ENCODE measurements around the gene CCDC124. TPM values are rescaled to one million over a fixed set of nuclear protein-coding genes. Genes with fewer than 3 reads are reported as not detected.

The CCDC124 gene
- total RNA-seq, 1 donor from 2014 or later = 59.7 TPM

- H3K27me3 ChIP-seq = peaks cover 80% of the 10 kb centered on the region
- TF ChIP-seq, protein P1, sequence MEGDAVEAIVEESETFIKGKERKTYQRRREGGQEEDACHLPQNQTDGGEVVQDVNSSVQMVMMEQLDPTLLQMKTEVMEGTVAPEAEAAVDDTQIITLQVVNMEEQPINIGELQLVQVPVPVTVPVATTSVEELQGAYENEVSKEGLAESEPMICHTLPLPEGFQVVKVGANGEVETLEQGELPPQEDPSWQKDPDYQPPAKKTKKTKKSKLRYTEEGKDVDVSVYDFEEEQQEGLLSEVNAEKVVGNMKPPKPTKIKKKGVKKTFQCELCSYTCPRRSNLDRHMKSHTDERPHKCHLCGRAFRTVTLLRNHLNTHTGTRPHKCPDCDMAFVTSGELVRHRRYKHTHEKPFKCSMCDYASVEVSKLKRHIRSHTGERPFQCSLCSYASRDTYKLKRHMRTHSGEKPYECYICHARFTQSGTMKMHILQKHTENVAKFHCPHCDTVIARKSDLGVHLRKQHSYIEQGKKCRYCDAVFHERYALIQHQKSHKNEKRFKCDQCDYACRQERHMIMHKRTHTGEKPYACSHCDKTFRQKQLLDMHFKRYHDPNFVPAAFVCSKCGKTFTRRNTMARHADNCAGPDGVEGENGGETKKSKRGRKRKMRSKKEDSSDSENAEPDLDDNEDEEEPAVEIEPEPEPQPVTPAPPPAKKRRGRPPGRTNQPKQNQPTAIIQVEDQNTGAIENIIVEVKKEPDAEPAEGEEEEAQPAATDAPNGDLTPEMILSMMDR (IDR thresholded peaks at IDR 0.05) = no peak
- intact Hi-C loops (cut with DNase I) = no loop called here
- no peak for DNase-seq
- peaks cover 20% of the 10 kb centered on the region for H3K4me1 ChIP-seq
- no peaks in the 10 kb centered on the region for H3K9me3 ChIP-seq
- no peak overlapping the region for H3K4me3 ChIP-seq
- no peak overlapping the region for H3K27ac ChIP-seq
- H3K36me3 ChIP-seq = no peaks in the 10 kb centered on the region
- no peak for ATAC-seq
Measured at GRCh38 chr19:17954401-17954800, 21.6 kb downstream of the CCDC124 start.

- no peaks in the 10 kb centered on the region for H3K36me3 ChIP-seq
- no peaks in the 10 kb centered on the region for H3K4me1 ChIP-seq
- ATAC-seq (no peak), DNase-seq (no peak)
- H3K27me3 ChIP-seq = peaks cover 53% of the 10 kb centered on the region
- H3K27ac ChIP-seq = no peak overlapping the region
- TF ChIP-seq, protein P1 (IDR thresholded peaks at IDR 0.05) = no peak
- intact Hi-C loops (cut with DNase I) = no loop called here
- no peaks in the 10 kb centered on the region for H3K9me3 ChIP-seq
- no peak overlapping the region for H3K4me3 ChIP-seq
Measured at GRCh38 chr19:17957149-17957849, 24.5 kb downstream of the CCDC124 start.

DNA sequence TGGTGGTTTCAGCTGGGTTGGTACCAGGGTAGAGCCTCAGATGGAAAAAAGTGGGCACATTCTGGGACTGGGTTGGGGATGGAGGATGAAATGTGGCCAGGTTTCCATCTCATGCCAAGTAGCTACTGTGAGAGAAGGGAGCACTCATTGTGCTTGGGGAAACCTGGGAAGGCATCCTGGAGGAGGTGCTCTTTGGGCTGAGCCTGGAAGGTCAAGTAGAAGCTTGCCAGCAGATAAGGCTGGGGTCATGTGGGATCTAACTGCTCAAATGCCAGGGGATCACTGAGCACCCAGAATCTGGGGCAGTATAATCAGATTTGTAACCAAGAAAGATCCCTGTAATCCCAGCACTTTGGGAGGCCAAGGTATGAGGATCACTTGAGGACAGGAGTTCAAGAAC, 25.1 kb downstream of the CCDC124 start:
- H3K27ac ChIP-seq = no peak overlapping the region

GRCh38 chr19:17963936-17964691, 31.3 kb downstream of the CCDC124 start:
- no peaks in the 10 kb centered on the region for H3K4me1 ChIP-seq
- H3K4me3 ChIP-seq = no peak overlapping the region
- TF ChIP-seq, protein P1 (IDR thresholded peaks at IDR 0.05) = no peak
- H3K9me3 ChIP-seq = no peaks in the 10 kb centered on the region
- no peak for DNase-seq
- H3K27ac ChIP-seq = no peak overlapping the region
- peaks cover 27% of the 10 kb centered on the region for H3K27me3 ChIP-seq
- no peak for ATAC-seq
- H3K36me3 ChIP-seq = no peaks in the 10 kb centered on the region
- intact Hi-C loops (cut with DNase I) = no loop called here

More for the DNA sequence above, 25.1 kb downstream of the CCDC124 start:
- intact Hi-C loops (cut with DNase I) = no loop called here
- ATAC-seq (no peak), DNase-seq (no peak)
- H3K4me3 ChIP-seq = no peak overlapping the region
- TF ChIP-seq, protein P1 (IDR thresholded peaks at IDR 0.05) = no peak
- no peaks in the 10 kb centered on the region for H3K36me3 ChIP-seq
- H3K9me3 ChIP-seq = no peaks in the 10 kb centered on the region
- H3K4me1 ChIP-seq = no peaks in the 10 kb centered on the region
- peaks cover 47% of the 10 kb centered on the region for H3K27me3 ChIP-seq

DNA sequence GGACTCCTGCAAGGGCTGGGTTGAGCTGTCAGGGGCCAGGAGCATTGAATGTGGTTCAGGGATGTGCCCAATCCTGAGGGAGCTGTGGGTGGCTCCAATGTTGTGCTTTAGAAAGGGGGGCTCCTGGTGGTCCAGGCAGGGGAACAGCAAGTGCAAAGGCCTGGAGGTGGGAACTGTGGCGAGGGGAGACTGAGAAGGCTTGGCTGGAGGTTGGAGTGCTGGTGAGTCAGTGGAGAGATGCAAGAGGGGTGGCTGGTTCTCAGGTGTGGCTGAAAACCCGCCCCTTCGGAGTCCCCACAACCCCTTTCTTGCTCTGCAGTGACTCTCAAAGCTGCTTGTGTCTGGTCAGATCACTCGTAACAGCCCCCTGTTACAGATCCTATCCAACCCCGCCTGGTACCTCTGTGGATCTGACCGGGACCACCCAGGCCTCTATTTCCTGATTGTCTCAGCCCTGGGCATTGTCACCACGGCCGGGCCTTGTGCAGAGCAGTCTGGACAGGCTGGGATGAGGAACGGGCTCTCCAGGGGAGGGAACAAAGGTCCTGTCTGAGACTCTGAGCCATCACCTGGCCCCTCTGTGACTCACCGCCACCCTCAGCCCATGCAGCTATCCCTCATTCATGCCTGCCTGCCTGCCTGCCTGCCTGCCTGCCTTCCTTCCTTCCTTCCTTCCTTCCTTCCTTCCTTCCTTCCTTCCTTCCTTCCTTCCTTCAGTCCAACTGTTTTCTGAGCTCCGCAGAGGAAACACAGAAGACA, 32.7 kb downstream of the CCDC124 start:
- no peaks in the 10 kb centered on the region for H3K4me1 ChIP-seq
- no peak for DNase-seq
- ATAC-seq = no peak
- intact Hi-C loops (cut with DNase I) = no loop called here
- H3K27me3 ChIP-seq = peaks cover 27% of the 10 kb centered on the region
- H3K36me3 ChIP-seq = no peaks in the 10 kb centered on the region
- no peak overlapping the region for H3K27ac ChIP-seq
- TF ChIP-seq, protein P1 (IDR thresholded peaks at IDR 0.05) = no peak
- no peak overlapping the region for H3K4me3 ChIP-seq
- H3K9me3 ChIP-seq = no peaks in the 10 kb centered on the region
